SK-N-SH (cell line): ENCODE measurements around the gene ETV3.

Source experiments
- CTCF ChIP-seq: fragments of 200-600 bp; sonication (generic); IDR thresholded peaks from 2 replicates; pipeline ENCODE4 v1.6.1; 2017; ENCODE audit warnings: antibody characterized with exemption, mild to moderate bottlenecking, moderate library complexity
- EP300 ChIP-seq, 2 experiments: IDR thresholded peaks; 2 replicates each; pipeline versions ENCODE4 v1.4.0 to v1.6.1; 2012; ENCODE audit warnings: borderline replicate concordance in 1 of 2, low read depth in 1 of 2, low read length in 1 of 2
- GABPA ChIP-seq: IDR thresholded peaks from 2 replicates; pipeline ENCODE4 v1.4.0; 2012; ENCODE audit warnings: low read depth, mild to moderate bottlenecking
- GATA2 ChIP-seq: sonication (generic); formaldehyde crosslinking; IDR thresholded peaks from 2 replicates; pipeline ENCODE4 v1.5.0; 2020; ENCODE audit warnings: mild to moderate bottlenecking, missing genetic modification reagents
- IRF3 ChIP-seq: fragments of 150-350 bp; IDR thresholded peaks from 2 replicates; pipeline ENCODE4 v1.6.1; 2016; ENCODE audit warnings: mild to moderate bottlenecking, low read depth, low read length
- MAX ChIP-seq: IDR thresholded peaks from 2 replicates; pipeline ENCODE4 v1.4.0; 2012; ENCODE audit warnings: low read depth
- MEF2A ChIP-seq: IDR thresholded peaks from 2 replicates; pipeline ENCODE4 v1.4.0; 2012; ENCODE audit warnings: low read depth, borderline replicate concordance
- POLR2AphosphoS5 ChIP-seq: IDR thresholded peaks from 2 replicates; pipeline ENCODE4 v1.6.1; 2012; ENCODE audit warnings: low read depth, low read length
- RAD21 ChIP-seq: IDR thresholded peaks from 2 replicates; pipeline ENCODE4 v1.6.1; 2012; ENCODE audit warnings: mild to moderate bottlenecking, low read length
- REST ChIP-seq: IDR thresholded peaks from 2 replicates; pipeline ENCODE4 v1.6.1; 2012; ENCODE audit warnings: mild to moderate bottlenecking, low read depth, low read length, moderate library complexity
- SMC3 ChIP-seq: IDR thresholded peaks from 2 replicates; pipeline ENCODE4 v1.6.1; 2012; ENCODE audit warnings: low read depth, low read length, improper control_type of control experiment
- YY1 ChIP-seq: IDR thresholded peaks from 2 replicates; pipeline ENCODE4 v1.4.0; 2012; ENCODE audit warnings: low read depth, mild to moderate bottlenecking

GRCh38 chr1:157099633-157100009, 38.6 kb downstream of the ETV3 start, which contains the start of gene ETV3L:
- TF ChIP-seq CTCF (no peak), YY1 (no peak), GABPA (no peak), MEF2A (no peak), SMC3 (no peak), POLR2AphosphoS5 (no peak), EP300 (IDR thresholded peaks at IDR 0.05; ENCODE audit: borderline replicate concordance in 1 of 2, low read depth in 1 of 2, low read length in 1 of 2) (no peak), REST (no peak), RAD21 (no peak), IRF3 (no peak), GATA2 (CRISPR knock-in tag) (no peak), MAX (no peak)
